ENCODE data around the gene GPR68.

GPR68 gene

GRCh38 chr14:91273273-91273884 is 28.9 kb upstream of the GPR68 start:
- Histone ChIP-seq H2AFZ (ENCODE audit: low read depth, low read length) (no peak overlapping the region), H3K9ac (ENCODE audit: low read length) (no peak overlapping the region), H3K4me1 (ENCODE audit: low read length) (no peaks in the 10 kb centered on the region), H3K9me3 (ENCODE audit: insufficient read depth, low read length) (no peaks in the 10 kb centered on the region), H3K4me3 (ENCODE audit: low read length) (no peak overlapping the region), H3K4me2 (ENCODE audit: low read length) (no peak overlapping the region), H3K27me3 (ENCODE audit: low read depth, low read length) (no peaks in the 10 kb centered on the region), H3K27ac (ENCODE audit: low read length) (no peak overlapping the region), H4K20me1 (ENCODE audit: insufficient read depth, low read length) (no peaks in the 10 kb centered on the region), H3K79me2 (ENCODE audit: low read length) (no peaks in the 10 kb centered on the region), H3K36me3 (replicated peaks; ENCODE audit: low read depth, low read length) (peaks cover 42% of the 10 kb centered on the region)
- TF ChIP-seq CTCF (IDR thresholded peaks at IDR 0.05; ENCODE audit: low read depth, low read length) (no peak), EZH2phosphoT487 (IDR thresholded peaks at IDR 0.05; ENCODE audit: low read depth) (no peak)

- no peaks in the 10 kb centered on the region for H3K27me3 ChIP-seq (ENCODE audit: low read depth, low read length)
- no peaks in the 10 kb centered on the region for H4K20me1 ChIP-seq (ENCODE audit: insufficient read depth, low read length)
- H3K27ac ChIP-seq (ENCODE audit: low read length) = no peak overlapping the region
- no peak overlapping the region for H2AFZ ChIP-seq (ENCODE audit: low read depth, low read length)
- no peak overlapping the region for H3K9ac ChIP-seq (ENCODE audit: low read length)
- peaks cover 40% of the 10 kb centered on the region for H3K36me3 ChIP-seq (replicated peaks; ENCODE audit: low read depth, low read length)
- TF ChIP-seq EZH2phosphoT487 (IDR thresholded peaks at IDR 0.05; ENCODE audit: low read depth) (no peak), CTCF (IDR thresholded peaks at IDR 0.05; ENCODE audit: low read depth, low read length) (no peak)
- H3K79me2 ChIP-seq (ENCODE audit: low read length) = no peaks in the 10 kb centered on the region
- H3K4me2 ChIP-seq (ENCODE audit: low read length) = no peak overlapping the region
- no peaks in the 10 kb centered on the region for H3K4me1 ChIP-seq (ENCODE audit: low read length)
- no peak overlapping the region for H3K4me3 ChIP-seq (ENCODE audit: low read length)
- no peaks in the 10 kb centered on the region for H3K9me3 ChIP-seq (ENCODE audit: insufficient read depth, low read length)
Measured at GRCh38 chr14:91272341-91273272, 28.1 kb upstream of the GPR68 start.

GRCh38 chr14:91271639-91272038 is 27.1 kb upstream of the GPR68 start:
- Histone ChIP-seq H3K36me3 (replicated peaks; ENCODE audit: low read depth, low read length) (peaks cover 32% of the 10 kb centered on the region), H3K4me3 (ENCODE audit: low read length) (no peak overlapping the region), H4K20me1 (ENCODE audit: insufficient read depth, low read length) (no peaks in the 10 kb centered on the region), H3K27ac (ENCODE audit: low read length) (no peak overlapping the region), H3K4me1 (ENCODE audit: low read length) (no peaks in the 10 kb centered on the region), H3K9ac (ENCODE audit: low read length) (no peak overlapping the region), H3K79me2 (ENCODE audit: low read length) (no peaks in the 10 kb centered on the region), H2AFZ (ENCODE audit: low read depth, low read length) (no peak overlapping the region), H3K4me2 (ENCODE audit: low read length) (no peak overlapping the region), H3K9me3 (ENCODE audit: insufficient read depth, low read length) (no peaks in the 10 kb centered on the region), H3K27me3 (ENCODE audit: low read depth, low read length) (no peaks in the 10 kb centered on the region)
- TF ChIP-seq EZH2phosphoT487 (IDR thresholded peaks at IDR 0.05; ENCODE audit: low read depth) (no peak), CTCF (IDR thresholded peaks at IDR 0.05; ENCODE audit: low read depth, low read length) (no peak)

- no peak overlapping the region for H3K27ac ChIP-seq (ENCODE audit: low read length)
- H4K20me1 ChIP-seq (ENCODE audit: insufficient read depth, low read length) = no peaks in the 10 kb centered on the region
- peaks cover 25% of the 10 kb centered on the region for H3K36me3 ChIP-seq (replicated peaks; ENCODE audit: low read depth, low read length)
- no peaks in the 10 kb centered on the region for H3K9me3 ChIP-seq (ENCODE audit: insufficient read depth, low read length)
- H3K4me2 ChIP-seq (ENCODE audit: low read length) = no peak overlapping the region
- TF ChIP-seq CTCF (IDR thresholded peaks at IDR 0.05; ENCODE audit: low read depth, low read length) (no peak), EZH2phosphoT487 (IDR thresholded peaks at IDR 0.05; ENCODE audit: low read depth) (no peak)
- H2AFZ ChIP-seq (ENCODE audit: low read depth, low read length) = no peak overlapping the region
- no peak overlapping the region for H3K9ac ChIP-seq (ENCODE audit: low read length)
- H3K27me3 ChIP-seq (ENCODE audit: low read depth, low read length) = no peaks in the 10 kb centered on the region
- H3K4me1 ChIP-seq (ENCODE audit: low read length) = no peaks in the 10 kb centered on the region
- no peak overlapping the region for H3K4me3 ChIP-seq (ENCODE audit: low read length)
- H3K79me2 ChIP-seq (ENCODE audit: low read length) = no peaks in the 10 kb centered on the region
Measured at GRCh38 chr14:91270619-91271018, 26.1 kb upstream of the GPR68 start.

Measured in OCI-LY3 (cell line).